ENCODE measurements around the gene HOXA3. TPM values are rescaled to one million over a fixed set of nuclear protein-coding genes. Genes with fewer than 3 reads are reported as not detected.

HOXA3 gene
- total RNA-seq, 2 experiments from 2014 or later: not detected

DNA sequence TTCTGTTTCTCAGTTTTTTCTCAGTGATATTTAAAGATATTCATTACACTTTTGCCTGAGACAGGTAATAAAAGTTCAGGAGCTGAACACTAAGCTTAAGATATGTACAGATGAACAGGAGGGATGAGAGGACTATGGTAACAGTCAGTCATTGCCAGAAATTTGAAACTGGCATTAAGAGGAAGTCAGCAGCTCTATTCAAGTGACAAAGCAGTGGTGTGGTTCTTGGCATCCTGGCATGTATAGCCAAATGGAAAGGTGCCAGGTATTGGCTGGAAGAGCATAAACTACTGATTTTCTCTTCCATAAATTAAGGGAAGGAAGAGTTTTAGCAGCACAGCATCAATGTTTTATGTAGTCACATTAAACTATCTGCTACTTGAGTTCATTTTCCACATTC is 79.3 kb downstream of the HOXA3 start:
- Mint-ChIP-seq H3K27me3 (peaks cover 2% of the 10 kb centered on the region), H3K36me3 (ENCODE audit: low read depth) (no peaks in the 10 kb centered on the region), H3K4me3 (no peak overlapping the region), H3K4me1 (ENCODE audit: low read depth) (no peaks in the 10 kb centered on the region), H3K9me3 (no peaks in the 10 kb centered on the region), H3K27ac (no peak overlapping the region)
- TF ChIP-seq, protein P1, sequence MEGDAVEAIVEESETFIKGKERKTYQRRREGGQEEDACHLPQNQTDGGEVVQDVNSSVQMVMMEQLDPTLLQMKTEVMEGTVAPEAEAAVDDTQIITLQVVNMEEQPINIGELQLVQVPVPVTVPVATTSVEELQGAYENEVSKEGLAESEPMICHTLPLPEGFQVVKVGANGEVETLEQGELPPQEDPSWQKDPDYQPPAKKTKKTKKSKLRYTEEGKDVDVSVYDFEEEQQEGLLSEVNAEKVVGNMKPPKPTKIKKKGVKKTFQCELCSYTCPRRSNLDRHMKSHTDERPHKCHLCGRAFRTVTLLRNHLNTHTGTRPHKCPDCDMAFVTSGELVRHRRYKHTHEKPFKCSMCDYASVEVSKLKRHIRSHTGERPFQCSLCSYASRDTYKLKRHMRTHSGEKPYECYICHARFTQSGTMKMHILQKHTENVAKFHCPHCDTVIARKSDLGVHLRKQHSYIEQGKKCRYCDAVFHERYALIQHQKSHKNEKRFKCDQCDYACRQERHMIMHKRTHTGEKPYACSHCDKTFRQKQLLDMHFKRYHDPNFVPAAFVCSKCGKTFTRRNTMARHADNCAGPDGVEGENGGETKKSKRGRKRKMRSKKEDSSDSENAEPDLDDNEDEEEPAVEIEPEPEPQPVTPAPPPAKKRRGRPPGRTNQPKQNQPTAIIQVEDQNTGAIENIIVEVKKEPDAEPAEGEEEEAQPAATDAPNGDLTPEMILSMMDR (IDR thresholded peaks at IDR 0.05): no peak
- POLR2A ChIA-PET: no interaction called here
- no peak for ATAC-seq
- intact Hi-C loops (cut with micrococcal nuclease): no loop called here
- DNase-seq: no peak
- CTCF ChIA-PET: no interaction called here

DNA sequence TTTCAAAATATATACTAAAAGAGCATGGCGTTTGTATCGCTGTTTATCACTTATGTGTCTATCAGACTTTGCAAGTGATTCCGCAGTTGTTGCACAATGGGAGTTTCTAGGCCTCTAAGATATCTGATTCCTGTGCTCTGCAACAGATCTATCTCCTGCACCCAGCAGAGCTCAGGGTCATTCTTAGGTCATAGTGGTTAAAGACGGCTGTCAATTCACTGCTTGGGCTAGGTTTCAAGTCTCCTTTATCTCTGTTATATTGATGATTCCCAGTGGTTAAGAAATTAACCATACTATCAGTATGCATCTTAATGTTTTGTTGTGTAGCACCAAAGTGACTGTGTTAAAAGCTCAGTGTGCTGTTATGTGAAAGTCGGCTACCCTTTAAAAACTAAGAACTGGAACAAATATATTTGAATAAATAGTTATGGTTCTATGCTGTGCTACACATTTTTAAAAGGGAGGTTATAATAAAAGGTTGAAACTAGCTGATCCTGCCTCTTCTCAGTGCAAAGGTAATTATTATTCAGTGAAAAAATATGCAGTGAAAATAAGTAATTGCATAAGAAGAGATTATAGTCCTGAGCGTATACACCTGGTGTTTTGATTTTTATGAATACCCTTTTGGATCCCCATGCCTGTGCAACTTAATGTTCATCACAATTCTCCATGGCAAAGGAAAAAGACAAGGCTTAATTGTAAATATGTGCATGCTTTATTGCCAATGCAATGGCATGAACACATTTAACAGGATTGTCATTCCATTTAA is 80.6 kb downstream of the HOXA3 start:
- H3K27ac Mint-ChIP-seq: no peak overlapping the region
- TF ChIP-seq, protein P1 (IDR thresholded peaks at IDR 0.05): no peak
- H3K4me3 Mint-ChIP-seq: no peak overlapping the region
- H3K9me3 Mint-ChIP-seq: no peaks in the 10 kb centered on the region
- H3K36me3 Mint-ChIP-seq (ENCODE audit: low read depth): no peaks in the 10 kb centered on the region
- no peak for ATAC-seq
- ChIA-PET POLR2A (no interaction called here), CTCF (no interaction called here)
- intact Hi-C loops (cut with micrococcal nuclease): no loop called here
- H3K4me1 Mint-ChIP-seq (ENCODE audit: low read depth): peaks cover 3% of the 10 kb centered on the region
- peaks cover 2% of the 10 kb centered on the region for H3K27me3 Mint-ChIP-seq
- DNase-seq: no peak

DNA sequence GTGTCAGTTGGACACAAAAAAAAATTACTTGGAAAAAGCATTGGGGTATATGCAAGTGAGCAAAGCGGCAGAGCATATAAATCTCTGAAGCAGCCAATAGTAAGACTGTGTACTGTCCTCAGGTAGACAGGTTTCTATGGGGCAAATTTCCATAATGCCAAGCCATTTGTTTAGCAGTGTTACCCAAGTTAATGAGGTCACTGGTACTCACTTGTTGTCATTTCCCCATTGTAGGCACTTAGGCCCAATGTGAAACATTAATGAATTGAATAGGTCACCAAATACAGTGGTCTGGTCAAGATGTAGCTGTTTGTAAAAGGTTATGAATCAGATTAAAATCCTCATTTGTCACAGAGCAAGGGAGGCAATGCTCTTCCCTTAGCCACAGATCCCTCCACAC is 84.1 kb downstream of the HOXA3 start:
- ATAC-seq (no peak), DNase-seq (no peak)
- Mint-ChIP-seq H3K27me3 (peaks cover 2% of the 10 kb centered on the region), H3K4me1 (ENCODE audit: low read depth) (peaks cover 3% of the 10 kb centered on the region), H3K27ac (no peak overlapping the region), H3K36me3 (ENCODE audit: low read depth) (no peaks in the 10 kb centered on the region), H3K9me3 (no peaks in the 10 kb centered on the region), H3K4me3 (no peak overlapping the region)
- ChIA-PET CTCF (no interaction called here), POLR2A (no interaction called here)
- intact Hi-C loops (cut with micrococcal nuclease): no loop called here
- TF ChIP-seq, protein P1 (IDR thresholded peaks at IDR 0.05): no peak

DNA sequence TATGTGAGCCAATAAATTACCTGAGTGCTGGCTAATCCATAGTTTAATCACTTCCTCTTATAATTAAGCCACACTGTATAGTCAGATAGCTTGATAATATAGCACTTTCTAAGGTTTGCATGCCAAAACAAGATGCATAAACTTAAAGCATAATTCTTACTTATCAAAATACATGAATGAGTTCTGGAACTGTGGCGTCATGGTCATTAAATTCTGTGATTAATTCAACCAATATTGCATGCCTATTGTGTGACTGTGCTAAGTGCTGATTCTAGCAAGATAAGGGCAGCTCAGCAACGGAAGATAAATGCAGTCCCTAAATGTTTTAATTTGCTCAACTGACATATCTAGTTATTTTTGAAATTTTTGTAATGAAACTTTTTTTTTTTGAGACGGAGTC is 86.2 kb downstream of the HOXA3 start:
- CTCF ChIA-PET: no interaction called here
- Mint-ChIP-seq H3K4me3 (no peak overlapping the region), H3K36me3 (ENCODE audit: low read depth) (no peaks in the 10 kb centered on the region), H3K4me1 (ENCODE audit: low read depth) (peaks cover 3% of the 10 kb centered on the region), H3K27ac (no peak overlapping the region), H3K27me3 (peaks cover 6% of the 10 kb centered on the region), H3K9me3 (no peaks in the 10 kb centered on the region)
- POLR2A ChIA-PET: no interaction called here
- ATAC-seq (no peak), DNase-seq (no peak)
- TF ChIP-seq, protein P1 (IDR thresholded peaks at IDR 0.05): no peak
- intact Hi-C loops (cut with micrococcal nuclease): no loop called here

DNA sequence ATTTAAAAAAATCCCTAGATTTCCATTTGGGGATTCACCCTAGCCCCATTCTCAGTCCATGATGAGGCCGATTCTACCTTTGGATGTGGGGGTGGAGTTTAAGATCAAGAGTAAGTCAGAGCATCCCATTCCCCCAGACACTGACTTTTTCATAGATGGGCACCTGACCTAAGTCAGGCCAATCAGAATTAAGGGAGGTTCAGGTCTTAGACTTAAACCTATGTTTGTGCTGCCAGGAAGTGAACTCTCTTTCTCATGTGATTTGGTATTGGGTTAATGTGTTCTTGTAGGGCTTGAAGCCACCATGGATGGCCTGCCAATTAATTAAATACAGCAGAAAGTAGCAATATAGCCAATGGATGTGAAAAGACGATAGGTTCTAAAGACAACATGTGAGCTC is 86.7 kb downstream of the HOXA3 start:
- CTCF ChIA-PET: no interaction called here
- Mint-ChIP-seq H3K4me1 (ENCODE audit: low read depth) (peaks cover 3% of the 10 kb centered on the region), H3K4me3 (no peak overlapping the region), H3K36me3 (ENCODE audit: low read depth) (no peaks in the 10 kb centered on the region), H3K9me3 (no peaks in the 10 kb centered on the region), H3K27me3 (peaks cover 6% of the 10 kb centered on the region), H3K27ac (no peak overlapping the region)
- POLR2A ChIA-PET: no interaction called here
- intact Hi-C loops (cut with micrococcal nuclease): no loop called here
- ATAC-seq (no peak), DNase-seq (no peak)
- TF ChIP-seq, protein P1 (IDR thresholded peaks at IDR 0.05): no peak
